MM.1S (cell line): ENCODE measurements around the gene MSX2.

ENCODE experiments used
- DNase-seq: peaks from one replicate; pipeline ENCODE4 v3.0.0-alpha.2; 2015
- H2AFZ ChIP-seq: fragments of 300-600 bp; sonication (generic); 2 replicates; pipeline ENCODE4 v1.6.0; 2016; ENCODE audit warnings: antibody characterized with exemption, low read length
- H3F3A ChIP-seq: fragments of 300-600 bp; sonication (generic); 2 replicates; pipeline ENCODE4 v1.6.1; 2016; ENCODE audit warnings: mild to moderate bottlenecking, antibody characterized with exemption, low read length, moderate library complexity, mixed read lengths; ENCODE audit not compliant: insufficient read depth
- H3K27ac ChIP-seq: fragments of 300-600 bp; sonication (generic); 2 replicates; pipeline ENCODE4 v1.5.1; 2016; ENCODE audit warnings: mild to moderate bottlenecking, low read length
- H3K27me3 ChIP-seq: fragments of 300-600 bp; sonication (generic); replicated peaks from 2 replicates; pipeline ENCODE4 v1.6.0; 2016; ENCODE audit warnings: low read length; ENCODE audit not compliant: insufficient read depth
- H3K36me3 ChIP-seq: fragments of 300-600 bp; sonication (generic); replicated peaks from 2 replicates; pipeline ENCODE4 v1.6.1; 2016; ENCODE audit warnings: mild to moderate bottlenecking, low read length, mixed read lengths; ENCODE audit not compliant: insufficient read depth
- H3K4me1 ChIP-seq: fragments of 300-600 bp; sonication (generic); 2 replicates; pipeline ENCODE4 v1.6.1; 2016; ENCODE audit warnings: low read length, mixed read lengths
- H3K4me2 ChIP-seq: fragments of 300-600 bp; sonication (generic); 2 replicates; pipeline ENCODE4 v1.6.0; 2016; ENCODE audit warnings: low read depth, low read length
- H3K4me3 ChIP-seq: fragments of 300-600 bp; sonication (generic); 2 replicates; pipeline ENCODE4 v1.5.1; 2016; ENCODE audit warnings: low read length, mixed read lengths
- H3K79me2 ChIP-seq: fragments of 300-600 bp; sonication (generic); 2 replicates; pipeline ENCODE4 v1.6.1; 2016; ENCODE audit warnings: mixed run types, low read length, mixed read lengths
- H3K9ac ChIP-seq: fragments of 300-600 bp; sonication (generic); 2 replicates; pipeline ENCODE4 v1.6.1; 2016; ENCODE audit warnings: low read length, mixed read lengths
- H3K9me2 ChIP-seq: fragments of 300-600 bp; sonication (generic); replicated peaks from 2 replicates; pipeline ENCODE4 v1.6.1; 2016; ENCODE audit warnings: mild to moderate bottlenecking, low read length, mixed read lengths; ENCODE audit not compliant: insufficient read depth
- H3K9me3 ChIP-seq: fragments of 300-600 bp; sonication (generic); replicated peaks from 2 replicates; pipeline ENCODE4 v1.6.1; 2016; ENCODE audit warnings: mild to moderate bottlenecking, low read length, mixed read lengths; ENCODE audit not compliant: insufficient read depth
- H4K20me1 ChIP-seq: fragments of 300-600 bp; sonication (generic); 2 replicates; pipeline ENCODE4 v1.6.1; 2016; ENCODE audit warnings: mild to moderate bottlenecking, low read length, moderate library complexity, mixed read lengths; ENCODE audit not compliant: insufficient read depth
- CTCF ChIP-seq: fragments of 300-600 bp; sonication (generic); IDR thresholded peaks from 2 replicates; pipeline ENCODE4 v1.5.1; 2016; ENCODE audit warnings: antibody characterized with exemption, low read length, mixed read lengths
- EZH2 ChIP-seq: fragments of 300-600 bp; sonication (generic); optimal IDR thresholded peaks from 2 replicates; pipeline ENCODE3; 2017; ENCODE audit warnings: low read depth, mild to moderate bottlenecking, antibody characterized with exemption, low read length, mixed read lengths
- EZH2phosphoT487 ChIP-seq: fragments of 300-600 bp; sonication (generic); IDR thresholded peaks from 2 replicates; pipeline ENCODE4 v1.6.1; 2018; ENCODE audit warnings: antibody characterized with exemption, low read length

The MSX2 gene

GRCh38 chr5:174773371-174773770, 49.0 kb downstream of the MSX2 start:
- no peak for TF ChIP-seq CTCF
- TF ChIP-seq EZH2, result no peak
- TF ChIP-seq EZH2phosphoT487, result no peak
- Histone ChIP-seq H3K4me3 (no peak overlapping the region), H3K36me3 (no peaks in the 10 kb centered on the region), H3K9ac (no peak overlapping the region), H3K27me3 (no peaks in the 10 kb centered on the region), H3K9me3 (no peaks in the 10 kb centered on the region), H2AFZ (no peak overlapping the region), H3F3A (no peaks in the 10 kb centered on the region), H3K9me2 (no peaks in the 10 kb centered on the region), H4K20me1 (no peaks in the 10 kb centered on the region), H3K27ac (no peak overlapping the region), H3K4me2 (no peak overlapping the region), H3K4me1 (no peaks in the 10 kb centered on the region), H3K79me2 (no peaks in the 10 kb centered on the region)
- no peak for DNase-seq

DNA sequence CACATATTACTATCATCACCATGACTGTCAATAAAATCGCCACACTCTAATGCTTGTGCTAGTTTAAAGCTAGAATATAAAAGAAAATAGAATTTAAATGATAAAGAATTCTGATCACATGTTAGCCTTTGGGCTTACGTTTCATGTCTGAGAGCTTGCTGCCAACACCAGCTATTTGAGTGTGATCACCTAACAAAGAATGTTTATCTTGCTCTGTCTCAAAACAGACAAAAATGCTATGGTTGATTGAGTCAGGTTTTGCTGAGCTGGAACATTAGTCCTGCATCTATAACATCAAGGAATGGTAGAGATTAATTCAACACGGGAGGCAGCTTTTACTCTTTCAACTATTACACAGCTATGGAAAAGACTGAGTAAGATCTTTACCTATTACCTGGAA, 50.7 kb downstream of the MSX2 start:
- Histone ChIP-seq H3K27me3 (no peaks in the 10 kb centered on the region), H3K9me2 (no peaks in the 10 kb centered on the region), H3K4me1 (no peaks in the 10 kb centered on the region), H3K27ac (no peak overlapping the region), H3K4me2 (no peak overlapping the region), H3K4me3 (no peak overlapping the region), H3F3A (no peaks in the 10 kb centered on the region), H4K20me1 (no peaks in the 10 kb centered on the region), H2AFZ (no peak overlapping the region), H3K9ac (no peak overlapping the region), H3K36me3 (no peaks in the 10 kb centered on the region), H3K79me2 (no peaks in the 10 kb centered on the region), H3K9me3 (no peaks in the 10 kb centered on the region)
- DNase-seq, result no peak
- TF ChIP-seq EZH2phosphoT487, result no peak
- TF ChIP-seq EZH2, result no peak
- TF ChIP-seq CTCF, result no peak

GRCh38 chr5:174777111-174777510, 52.7 kb downstream of the MSX2 start:
- H3K9ac ChIP-seq, result no peak overlapping the region
- no peaks in the 10 kb centered on the region for H3K79me2 ChIP-seq
- H3K4me2 ChIP-seq, result no peak overlapping the region
- H3K4me1 ChIP-seq, result no peaks in the 10 kb centered on the region
- TF ChIP-seq CTCF (no peak), EZH2phosphoT487 (no peak), EZH2 (no peak)
- H3K36me3 ChIP-seq, result no peaks in the 10 kb centered on the region
- no peak overlapping the region for H3K27ac ChIP-seq
- H3F3A ChIP-seq, result no peaks in the 10 kb centered on the region
- no peak overlapping the region for H2AFZ ChIP-seq
- no peaks in the 10 kb centered on the region for H4K20me1 ChIP-seq
- H3K9me3 ChIP-seq, result no peaks in the 10 kb centered on the region
- no peak overlapping the region for H3K4me3 ChIP-seq
- no peaks in the 10 kb centered on the region for H3K9me2 ChIP-seq
- DNase-seq, result no peak
- H3K27me3 ChIP-seq, result no peaks in the 10 kb centered on the region

GRCh38 chr5:174777583-174777982, 53.2 kb downstream of the MSX2 start:
- no peaks in the 10 kb centered on the region for H3K9me3 ChIP-seq
- DNase-seq, result no peak
- H3K27ac ChIP-seq, result no peak overlapping the region
- TF ChIP-seq EZH2phosphoT487, result no peak
- no peak for TF ChIP-seq EZH2
- TF ChIP-seq CTCF, result no peak
- no peak overlapping the region for H3K9ac ChIP-seq
- no peak overlapping the region for H3K4me3 ChIP-seq
- H3K4me1 ChIP-seq, result no peaks in the 10 kb centered on the region
- no peak overlapping the region for H3K4me2 ChIP-seq
- H3K9me2 ChIP-seq, result no peaks in the 10 kb centered on the region
- no peaks in the 10 kb centered on the region for H3F3A ChIP-seq
- H3K27me3 ChIP-seq, result no peaks in the 10 kb centered on the region
- no peaks in the 10 kb centered on the region for H4K20me1 ChIP-seq
- no peak overlapping the region for H2AFZ ChIP-seq
- no peaks in the 10 kb centered on the region for H3K79me2 ChIP-seq
- H3K36me3 ChIP-seq, result no peaks in the 10 kb centered on the region
